22Rv1 (cell line): Measurements from ENCODE around the gene DENND6A.

ENCODE experiments used
- H3K27ac ChIP-seq: fragments of 450-650 bp; 2 replicates; pipeline ENCODE4 v1.5.1; 2017
- ZFX ChIP-seq: fragments of 450-650 bp; IDR thresholded peaks from 2 replicates; pipeline ENCODE4 v1.6.1; 2017; ENCODE audit warnings: antibody characterized with exemption, borderline replicate concordance
- TF ChIP-seq, protein P1 (sequence below): fragments of 450-650 bp; IDR thresholded peaks from 2 replicates; pipeline ENCODE4 v1.5.1; 2017; ENCODE audit warnings: mild to moderate bottlenecking

Gene DENND6A

DNA sequence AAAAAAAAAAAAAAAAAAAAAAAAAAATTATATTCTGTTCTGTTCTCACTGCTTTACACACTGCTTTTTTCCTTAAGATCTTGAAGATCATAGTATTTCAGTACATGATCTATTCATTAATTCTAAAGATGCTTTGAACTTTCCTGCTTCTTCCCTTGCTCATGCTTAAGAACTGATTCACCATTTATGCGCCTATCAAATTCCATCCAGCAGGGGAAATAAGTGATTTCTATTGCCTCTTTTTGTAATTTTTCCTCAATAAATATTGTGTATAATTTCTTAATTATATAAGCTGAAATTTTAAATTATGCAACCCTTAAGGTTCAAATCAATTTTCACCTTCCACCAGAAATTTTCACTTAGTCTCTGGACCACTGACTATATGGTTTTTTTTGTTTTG is 10.6 kb downstream of the DENND6A start:
- H3K27ac ChIP-seq: no peak overlapping the region
- TF ChIP-seq, protein P1, sequence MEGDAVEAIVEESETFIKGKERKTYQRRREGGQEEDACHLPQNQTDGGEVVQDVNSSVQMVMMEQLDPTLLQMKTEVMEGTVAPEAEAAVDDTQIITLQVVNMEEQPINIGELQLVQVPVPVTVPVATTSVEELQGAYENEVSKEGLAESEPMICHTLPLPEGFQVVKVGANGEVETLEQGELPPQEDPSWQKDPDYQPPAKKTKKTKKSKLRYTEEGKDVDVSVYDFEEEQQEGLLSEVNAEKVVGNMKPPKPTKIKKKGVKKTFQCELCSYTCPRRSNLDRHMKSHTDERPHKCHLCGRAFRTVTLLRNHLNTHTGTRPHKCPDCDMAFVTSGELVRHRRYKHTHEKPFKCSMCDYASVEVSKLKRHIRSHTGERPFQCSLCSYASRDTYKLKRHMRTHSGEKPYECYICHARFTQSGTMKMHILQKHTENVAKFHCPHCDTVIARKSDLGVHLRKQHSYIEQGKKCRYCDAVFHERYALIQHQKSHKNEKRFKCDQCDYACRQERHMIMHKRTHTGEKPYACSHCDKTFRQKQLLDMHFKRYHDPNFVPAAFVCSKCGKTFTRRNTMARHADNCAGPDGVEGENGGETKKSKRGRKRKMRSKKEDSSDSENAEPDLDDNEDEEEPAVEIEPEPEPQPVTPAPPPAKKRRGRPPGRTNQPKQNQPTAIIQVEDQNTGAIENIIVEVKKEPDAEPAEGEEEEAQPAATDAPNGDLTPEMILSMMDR: no peak
- TF ChIP-seq ZFX: no peak

DNA sequence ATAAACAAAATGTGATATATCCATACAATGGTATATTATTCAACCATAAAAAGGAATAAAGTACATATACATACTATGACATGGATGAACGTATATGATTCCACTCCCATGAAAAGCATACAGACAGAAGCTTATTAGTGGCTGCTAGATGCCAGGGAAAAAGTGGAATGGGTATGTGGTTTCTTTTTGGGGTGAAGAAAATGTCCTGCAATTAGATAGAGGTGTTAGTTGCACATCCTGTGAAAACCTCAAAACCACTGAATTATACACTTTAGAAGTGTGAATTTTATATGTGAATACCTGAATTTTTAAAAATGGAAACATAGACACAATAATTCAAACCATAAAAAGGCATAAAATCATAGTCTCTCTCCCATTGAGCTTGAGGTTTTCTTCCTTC is 11.2 kb downstream of the DENND6A start:
- TF ChIP-seq ZFX: no peak
- TF ChIP-seq, protein P1: no peak
- no peak overlapping the region for H3K27ac ChIP-seq

DNA sequence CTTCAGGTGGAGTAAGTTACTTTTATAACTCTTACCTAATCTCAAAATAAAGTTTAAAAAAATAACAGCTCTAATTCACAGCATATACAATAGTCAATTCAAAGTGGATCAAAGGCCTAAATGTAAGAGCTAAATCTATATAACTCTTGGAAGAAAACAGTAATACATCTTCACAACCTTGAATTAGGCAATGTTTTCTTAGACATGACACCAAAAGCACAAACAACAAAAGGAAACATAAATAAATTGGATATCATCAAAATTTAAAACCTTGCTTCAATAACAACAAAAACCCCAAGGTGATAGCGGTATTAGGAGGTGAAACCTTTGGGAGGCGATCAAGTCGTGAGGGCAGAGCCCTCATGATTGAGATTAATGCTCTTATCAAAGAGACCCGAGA is 12.8 kb downstream of the DENND6A start:
- TF ChIP-seq ZFX: no peak
- TF ChIP-seq, protein P1: no peak
- H3K27ac ChIP-seq: no peak overlapping the region

DNA sequence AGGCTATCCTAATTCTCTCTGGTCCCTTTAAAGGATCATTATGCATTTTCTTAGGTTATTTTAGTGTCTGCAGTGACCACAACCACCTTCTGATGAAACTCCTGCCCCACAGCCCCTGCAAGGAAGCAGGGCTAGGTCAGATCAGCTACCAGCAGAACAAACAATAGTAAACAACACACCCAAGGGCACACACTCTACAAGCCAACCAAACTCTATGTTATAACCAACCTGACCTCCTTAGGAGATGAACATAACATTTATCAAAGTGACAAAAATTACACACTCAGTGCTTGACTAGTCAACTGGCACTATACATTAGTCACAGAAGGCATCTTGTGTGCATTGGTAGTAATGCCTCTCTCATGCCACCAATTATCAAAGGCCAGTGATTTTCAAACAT is 17.3 kb downstream of the DENND6A start:
- TF ChIP-seq ZFX: no peak
- TF ChIP-seq, protein P1: no peak
- no peak overlapping the region for H3K27ac ChIP-seq

DNA sequence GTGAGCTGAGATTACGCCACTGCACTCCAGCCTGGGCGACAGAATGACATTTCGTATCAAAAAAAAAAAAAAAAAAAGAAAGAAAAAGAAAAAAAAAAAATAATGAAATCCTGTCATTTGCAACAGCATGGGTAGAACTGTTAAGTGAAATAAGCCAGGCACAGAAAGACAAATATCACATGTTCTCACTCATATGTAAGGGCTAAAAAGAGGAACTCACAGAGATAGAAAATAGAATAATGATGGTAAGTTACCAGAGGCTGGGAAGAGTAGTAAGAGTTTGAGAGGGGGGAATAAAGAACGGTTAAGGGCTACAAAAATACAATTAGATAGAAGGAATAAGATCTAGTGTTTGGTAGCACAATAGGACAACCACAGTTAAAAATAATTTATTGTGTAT is 19.7 kb downstream of the DENND6A start:
- TF ChIP-seq, protein P1: no peak
- no peak for TF ChIP-seq ZFX
- H3K27ac ChIP-seq: no peak overlapping the region

DNA sequence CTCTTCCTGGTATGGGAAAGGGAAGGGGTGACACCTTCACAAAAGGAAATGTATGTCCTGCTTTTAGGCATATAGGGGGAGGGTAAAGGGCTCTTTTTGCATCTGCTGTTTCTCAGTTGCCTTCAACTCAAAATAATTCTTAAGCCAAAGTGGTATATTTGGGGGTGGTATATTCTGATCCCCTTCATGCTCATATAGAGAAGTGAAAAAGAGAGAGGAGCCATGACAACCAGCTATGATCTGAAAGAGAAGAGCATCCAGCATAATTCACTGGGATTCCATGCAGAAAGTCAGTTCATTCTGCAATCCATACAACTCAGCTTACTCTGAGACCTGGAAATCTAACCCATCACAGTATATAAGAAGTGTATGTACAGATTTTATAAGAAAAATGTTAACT is 22.3 kb downstream of the DENND6A start:
- H3K27ac ChIP-seq: no peak overlapping the region
- no peak for TF ChIP-seq ZFX
- TF ChIP-seq, protein P1: no peak

DNA sequence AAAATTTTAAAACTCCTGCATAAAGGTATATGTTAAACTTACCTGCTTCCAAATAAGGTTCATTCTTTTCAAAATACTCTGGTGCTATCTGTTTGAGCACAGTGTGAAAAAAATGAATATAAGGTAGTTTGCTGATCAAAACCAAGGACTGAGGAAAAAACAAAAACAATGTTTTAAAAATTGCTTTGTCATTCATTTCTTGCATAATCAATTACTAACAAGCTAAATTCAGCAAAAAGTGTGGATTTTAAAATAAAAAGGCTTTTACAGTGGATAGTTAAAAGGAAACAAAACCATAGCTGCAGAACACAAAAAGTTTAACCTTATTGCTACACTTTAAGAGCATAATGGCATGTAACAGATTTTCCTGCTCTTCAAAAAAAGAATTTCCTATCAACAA is 31.5 kb downstream of the DENND6A start:
- no peak overlapping the region for H3K27ac ChIP-seq
- no peak for TF ChIP-seq ZFX
- TF ChIP-seq, protein P1: no peak
